ENCODE results near the gene CFAP161. TPM values are rescaled to one million over a fixed set of nuclear protein-coding genes. Genes with fewer than 3 reads are reported as not detected.

CFAP161 gene
- total and polyA plus RNA-seq, 8 donors: 0.08 to 0.25 (median 0.16) TPM; not detected in 1

GRCh38 chr15:81146006-81146405, 11.9 kb downstream of the CFAP161 start:
- FAIRE-seq (no peak), ATAC-seq (no peak), DNase-seq (no peak)
- WGBS, 2 donors: 90 to 93% methylated on average over 1 of the region's 1 CpG
- intact Hi-C loops (cut with DNase I): no loop called here
- H3K36me3 ChIP-seq: no peaks in the 10 kb centered on the region
- no peak overlapping the region for H3K4me3 ChIP-seq
- no peaks in the 10 kb centered on the region for H3K9me3 ChIP-seq
- no peak overlapping the region for H3K27ac ChIP-seq
- TF ChIP-seq CTCF (IDR thresholded peaks at IDR 0.05): no peak
- H3K27me3 ChIP-seq: no peaks in the 10 kb centered on the region
- no peaks in the 10 kb centered on the region for H3K4me1 ChIP-seq

- ATAC-seq (no peak), FAIRE-seq (no peak), DNase-seq (no peak)
- intact Hi-C loops (cut with DNase I): no loop called here
- 42 to 52% methylated on average over 1 of the region's 1 CpG for WGBS, 2 donors
- Histone ChIP-seq H3K36me3 (no peaks in the 10 kb centered on the region), H3K27ac (no peak overlapping the region), H3K4me1 (no peaks in the 10 kb centered on the region), H3K4me3 (no peak overlapping the region), H3K27me3 (no peaks in the 10 kb centered on the region), H3K9me3 (no peaks in the 10 kb centered on the region)
- no peak for TF ChIP-seq CTCF (IDR thresholded peaks at IDR 0.05)
Measured at GRCh38 chr15:81146466-81146865, 12.4 kb downstream of the CFAP161 start.

GRCh38 chr15:81151389-81151788, 17.3 kb downstream of the CFAP161 start:
- no peak for FAIRE-seq
- Histone ChIP-seq H3K27ac (no peak overlapping the region), H3K4me1 (no peaks in the 10 kb centered on the region), H3K27me3 (no peaks in the 10 kb centered on the region), H3K9me3 (no peaks in the 10 kb centered on the region), H3K4me3 (no peak overlapping the region), H3K36me3 (no peaks in the 10 kb centered on the region)
- ATAC-seq: no peak
- TF ChIP-seq CTCF (IDR thresholded peaks at IDR 0.05): no peak
- intact Hi-C loops (cut with DNase I): loop anchor here in 1 of 3 donors (5.0 kb wide), 1 partner anchor 116 kb away; no protein-coding TSS in a partner anchor
- 67 to 72% methylated on average over 7 of the region's 7 CpGs for WGBS, 2 donors
- no peak for DNase-seq

- intact Hi-C loops (cut with DNase I): loop anchor here in 1 of 3 donors (5.0 kb wide), 1 partner anchor 115 kb away; no protein-coding TSS in a partner anchor
- FAIRE-seq: no peak
- H3K4me1 ChIP-seq: no peaks in the 10 kb centered on the region
- H3K27me3 ChIP-seq: no peaks in the 10 kb centered on the region
- TF ChIP-seq CTCF (IDR thresholded peaks at IDR 0.05): no peak
- no peak overlapping the region for H3K4me3 ChIP-seq
- 76 to 88% methylated on average over 4 of the region's 4 CpGs for WGBS, 2 donors
- ATAC-seq: no peak
- no peak overlapping the region for H3K27ac ChIP-seq
- no peaks in the 10 kb centered on the region for H3K9me3 ChIP-seq
- H3K36me3 ChIP-seq: no peaks in the 10 kb centered on the region
- DNase-seq: no peak
Measured at GRCh38 chr15:81152339-81152738, 18.3 kb downstream of the CFAP161 start.

- Histone ChIP-seq H3K4me3 (no peak overlapping the region), H3K9me3 (no peaks in the 10 kb centered on the region), H3K4me1 (no peaks in the 10 kb centered on the region), H3K36me3 (no peaks in the 10 kb centered on the region), H3K27ac (no peak overlapping the region), H3K27me3 (no peaks in the 10 kb centered on the region)
- DNase-seq: no peak
- WGBS, 2 donors: 77 to 82% methylated on average over 4 of the region's 4 CpGs
- no peak for FAIRE-seq
- intact Hi-C loops (cut with DNase I): loop anchor here in 1 of 3 donors (5.0 kb wide), 1 partner anchor 115 kb away; no protein-coding TSS in a partner anchor
- no peak for ATAC-seq
- no peak for TF ChIP-seq CTCF (IDR thresholded peaks at IDR 0.05)
Measured at GRCh38 chr15:81152799-81153198, 18.7 kb downstream of the CFAP161 start.
